GM04504 (cell line): Measurements from ENCODE around the gene DNASE2.

Source experiments
- DNase-seq: peaks from one replicate; pipeline ENCODE4 v3.0.0-alpha.2; 2012; ENCODE audit warnings: low read depth

DNASE2 gene

DNA sequence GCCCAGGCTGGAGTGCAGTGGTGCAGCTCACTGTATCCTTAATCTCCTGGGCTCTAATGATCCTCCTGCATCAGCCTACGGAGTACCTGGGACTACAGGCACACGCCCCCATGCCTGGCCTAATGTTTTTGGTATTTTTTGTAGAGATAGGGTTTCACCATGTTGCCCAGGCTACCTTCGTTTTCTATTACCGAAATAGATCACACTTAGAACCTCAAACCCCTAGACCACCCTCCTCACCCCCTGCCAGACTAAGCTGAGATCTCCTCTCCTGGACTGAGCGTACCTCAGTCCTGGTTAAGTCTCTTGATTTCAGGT lies 5.4 kb upstream of the DNASE2 start:
- DNase-seq, result no peak

DNA sequence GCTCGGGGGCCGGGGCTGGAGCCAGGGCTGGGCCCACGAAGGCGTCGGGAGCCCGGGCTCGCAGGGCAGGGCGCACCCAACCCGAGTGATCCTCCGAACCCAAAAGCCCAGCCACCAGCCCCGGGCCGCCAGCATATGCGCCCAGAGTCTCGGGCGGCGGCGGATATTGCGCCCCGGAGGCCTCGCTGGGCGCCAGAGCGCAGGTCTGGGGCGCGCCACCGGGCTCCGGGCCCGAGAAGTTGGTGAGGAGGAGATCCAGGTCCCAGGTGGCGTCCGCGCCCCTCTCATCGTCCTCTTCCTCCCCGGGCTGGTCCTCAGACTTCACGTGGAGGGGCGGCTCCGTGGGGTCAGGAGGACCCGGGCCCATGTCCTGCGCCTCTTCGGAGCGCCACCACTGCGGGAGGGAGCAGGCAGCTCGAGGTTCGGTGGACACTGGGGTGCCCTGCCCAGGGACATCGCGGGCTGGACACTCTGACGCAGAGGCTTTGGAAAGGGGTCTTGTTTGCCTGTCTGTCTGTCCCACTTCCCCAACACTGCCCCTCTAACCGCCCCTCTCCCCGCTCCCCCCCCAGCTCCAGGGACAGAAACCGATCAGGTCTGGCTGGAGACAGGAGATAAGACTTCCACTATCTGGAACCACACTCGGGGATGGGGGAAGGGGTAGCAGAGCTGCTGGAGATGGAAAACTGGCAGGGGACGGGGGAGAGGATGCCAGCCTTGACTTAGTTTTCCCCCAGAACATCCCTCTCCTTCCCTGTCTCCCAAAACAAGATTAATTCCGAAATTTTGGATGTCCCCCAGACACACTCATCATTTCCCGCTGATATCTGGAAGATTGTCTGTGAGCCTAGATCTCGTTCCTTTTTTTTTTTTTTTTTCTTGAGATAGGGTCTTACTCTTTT lies 4.8 kb upstream of the DNASE2 start:
- DNase-seq, result no peak

DNA sequence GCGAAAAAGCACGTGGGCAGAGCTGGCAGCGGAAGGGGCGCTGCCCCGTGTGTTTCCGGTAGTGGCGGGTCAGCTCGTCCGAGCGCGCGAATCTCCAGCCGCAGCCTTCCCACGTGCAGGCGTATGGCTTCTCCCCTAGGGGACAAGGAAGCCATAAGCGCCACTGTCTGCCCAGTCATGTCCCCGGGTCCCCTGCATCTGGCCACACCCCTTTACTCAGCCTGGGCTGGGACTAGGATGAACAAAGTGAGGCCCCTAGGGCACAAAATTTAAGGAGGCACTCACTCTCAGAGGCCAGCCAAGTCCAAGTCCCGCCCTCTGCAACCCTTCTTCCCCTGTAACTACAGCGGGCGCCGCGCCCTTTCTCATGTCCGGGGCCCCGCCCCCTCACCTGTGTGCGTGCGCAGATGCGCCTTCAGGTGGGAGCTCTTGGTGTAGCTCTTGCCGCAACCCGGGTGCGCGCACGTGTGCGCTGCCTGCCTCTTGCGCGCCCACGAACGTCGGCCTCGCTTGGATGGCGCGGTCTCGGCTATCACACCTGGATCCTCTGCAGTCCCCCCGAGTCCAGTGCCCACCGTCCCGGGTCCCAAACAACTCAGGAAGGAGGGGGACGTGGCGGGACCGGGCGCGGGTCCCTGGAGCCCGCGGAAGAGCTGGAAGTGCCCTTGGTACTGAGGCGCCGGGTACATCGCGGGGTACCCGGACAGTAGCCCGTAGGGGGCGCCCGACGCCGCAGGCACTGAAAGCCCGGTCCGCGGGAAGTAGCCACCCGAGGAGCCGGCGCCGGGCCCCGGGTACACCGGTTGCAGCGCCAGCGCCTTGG lies 3.9 kb upstream of the DNASE2 start:
- no peak for DNase-seq

DNA sequence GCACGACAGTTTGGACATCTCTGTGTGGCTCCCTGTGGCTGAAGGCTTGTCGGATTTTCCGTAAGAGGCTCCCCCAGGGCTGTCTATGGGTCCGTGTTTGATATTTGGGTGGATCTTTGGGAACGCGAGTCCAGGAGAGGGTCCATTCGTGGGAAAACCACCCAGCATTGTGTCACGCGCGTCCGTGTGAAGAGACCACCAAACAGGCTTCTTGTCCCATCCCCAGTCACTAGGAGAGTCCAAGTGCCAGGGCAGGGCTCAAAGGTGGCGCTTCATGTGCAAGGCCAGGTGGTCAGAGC lies 3.3 kb upstream of the DNASE2 start:
- no peak for DNase-seq

DNA sequence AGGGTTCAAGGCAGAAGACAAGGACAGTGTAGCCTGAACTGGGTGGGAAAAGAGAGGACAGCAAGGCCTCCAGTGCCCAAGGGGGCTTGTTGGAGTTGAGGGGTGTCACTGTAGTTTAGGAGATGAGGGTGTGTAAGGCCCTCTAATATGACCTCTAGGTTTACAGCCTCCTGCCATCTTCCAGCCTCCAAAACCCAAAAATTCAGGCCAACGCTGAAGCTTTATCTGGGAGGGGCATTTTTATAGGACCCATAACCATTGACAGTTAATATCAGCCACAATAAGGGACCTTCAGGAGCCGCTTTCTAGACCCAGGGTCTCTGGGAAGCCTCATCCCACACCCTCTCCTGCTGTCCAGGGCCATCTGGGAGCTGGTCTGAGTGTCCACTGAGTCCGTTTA lies 3.0 kb upstream of the DNASE2 start:
- no peak for DNase-seq

DNA sequence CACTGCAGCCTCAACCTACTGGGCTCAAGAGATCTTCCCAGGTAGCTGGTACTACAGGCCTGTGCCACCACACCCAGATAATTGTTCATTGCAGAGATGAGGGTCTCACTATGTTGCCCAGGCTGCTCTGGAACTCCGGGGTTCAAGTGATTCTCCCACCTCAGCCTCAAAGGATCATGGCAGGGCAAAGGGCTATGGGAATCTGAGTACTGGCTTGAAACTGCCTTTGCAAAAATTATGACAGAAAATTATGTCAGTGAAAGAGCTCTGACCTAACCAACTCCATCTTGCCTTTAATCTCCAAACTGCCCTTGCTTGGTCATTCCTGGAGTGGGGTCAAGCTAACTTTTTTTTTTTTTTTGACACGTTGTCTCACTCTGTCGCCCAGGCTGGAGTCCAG lies 1.3 kb upstream of the DNASE2 start:
- DNase-seq, result no peak

DNA sequence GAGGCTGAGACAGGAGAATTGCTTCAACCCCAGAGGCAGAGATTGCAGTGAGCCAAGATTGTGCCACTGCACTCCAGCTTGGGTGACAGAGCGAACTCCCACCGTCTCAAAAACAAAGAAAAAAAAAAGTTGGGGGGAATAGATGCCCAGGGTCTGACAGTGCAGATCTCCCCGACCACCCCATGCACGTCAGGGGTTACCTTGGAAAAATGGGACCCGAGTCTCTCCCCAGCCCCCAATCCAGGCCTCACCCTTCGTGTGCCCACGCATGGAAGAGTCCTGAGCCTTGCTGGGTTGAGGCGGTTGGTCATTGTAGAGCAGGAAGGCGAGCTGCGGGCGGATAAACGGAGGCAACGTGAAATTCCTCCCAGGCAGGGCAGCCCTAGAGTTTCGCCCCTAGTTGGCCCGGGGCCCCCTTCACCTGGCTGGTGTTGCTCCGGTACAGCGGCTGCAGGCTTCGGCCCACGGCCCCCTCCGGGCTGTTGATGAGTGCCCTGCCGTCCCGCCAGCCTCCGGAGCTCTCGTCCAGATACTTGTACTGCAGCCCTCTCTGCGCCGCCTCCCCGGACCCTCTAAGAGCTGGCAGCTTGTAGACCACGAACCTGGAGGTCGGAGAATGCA lies 588 bp downstream of the DNASE2 start:
- no peak for DNase-seq

DNA sequence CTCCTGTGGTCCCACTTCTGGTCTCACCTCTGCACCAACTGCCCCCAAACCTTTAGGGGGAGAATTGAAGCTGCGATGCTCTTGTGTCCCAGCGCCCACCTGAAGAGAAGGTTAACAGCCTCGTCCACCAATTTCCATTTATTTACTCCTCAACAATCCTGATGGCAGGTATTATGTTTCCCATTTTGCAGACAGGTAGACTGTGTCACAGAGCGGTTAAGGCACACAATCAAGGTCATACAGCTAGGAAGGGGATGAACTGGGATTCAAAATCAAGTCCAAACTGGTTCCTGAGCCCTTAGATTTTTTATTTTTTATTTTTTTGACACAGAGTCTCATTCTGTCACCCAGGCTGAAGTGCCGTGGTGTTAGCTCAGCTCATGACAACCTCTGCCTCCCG lies 6.2 kb downstream of the DNASE2 start:
- DNase-seq, result no peak

DNA sequence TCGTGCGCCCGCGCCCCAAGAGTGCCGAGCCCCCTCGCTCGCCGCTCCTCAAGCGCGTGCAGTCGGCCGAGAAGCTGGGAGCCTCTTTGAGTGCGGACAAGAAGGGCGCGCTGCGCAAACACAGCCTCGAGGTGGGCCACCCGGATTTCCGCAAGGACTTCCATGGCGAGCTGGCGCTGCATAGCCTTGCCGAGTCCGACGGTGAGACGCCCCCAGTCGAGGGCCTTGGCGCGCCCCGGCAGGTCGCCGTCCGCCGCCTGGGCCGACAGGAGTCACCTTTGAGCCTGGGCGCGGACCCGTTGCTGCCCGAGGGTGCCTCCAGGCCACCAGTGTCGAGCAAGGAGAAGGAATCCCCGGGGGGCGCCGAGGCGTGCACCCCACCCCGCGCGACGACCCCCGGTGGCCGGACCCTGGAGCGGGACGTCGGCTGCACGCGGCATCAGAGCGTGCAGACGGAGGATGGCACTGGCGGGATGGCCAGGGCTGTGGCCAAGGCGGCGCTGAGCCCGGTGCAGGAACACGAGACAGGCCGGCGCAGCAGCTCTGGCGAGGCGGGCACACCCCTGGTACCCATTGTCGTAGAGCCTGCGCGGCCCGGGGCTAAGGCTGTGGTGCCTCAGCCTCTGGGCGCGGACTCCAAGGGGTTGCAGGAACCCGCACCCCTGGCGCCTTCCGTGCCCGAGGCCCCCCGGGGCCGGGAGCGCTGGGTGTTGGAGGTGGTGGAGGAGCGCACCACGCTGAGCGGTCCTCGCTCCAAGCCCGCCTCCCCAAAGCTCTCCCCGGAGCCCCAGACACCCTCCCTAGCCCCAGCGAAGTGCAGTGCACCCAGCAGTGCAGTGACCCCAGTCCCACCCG lies 7.1 kb downstream of the DNASE2 start:
- no peak for DNase-seq

DNA sequence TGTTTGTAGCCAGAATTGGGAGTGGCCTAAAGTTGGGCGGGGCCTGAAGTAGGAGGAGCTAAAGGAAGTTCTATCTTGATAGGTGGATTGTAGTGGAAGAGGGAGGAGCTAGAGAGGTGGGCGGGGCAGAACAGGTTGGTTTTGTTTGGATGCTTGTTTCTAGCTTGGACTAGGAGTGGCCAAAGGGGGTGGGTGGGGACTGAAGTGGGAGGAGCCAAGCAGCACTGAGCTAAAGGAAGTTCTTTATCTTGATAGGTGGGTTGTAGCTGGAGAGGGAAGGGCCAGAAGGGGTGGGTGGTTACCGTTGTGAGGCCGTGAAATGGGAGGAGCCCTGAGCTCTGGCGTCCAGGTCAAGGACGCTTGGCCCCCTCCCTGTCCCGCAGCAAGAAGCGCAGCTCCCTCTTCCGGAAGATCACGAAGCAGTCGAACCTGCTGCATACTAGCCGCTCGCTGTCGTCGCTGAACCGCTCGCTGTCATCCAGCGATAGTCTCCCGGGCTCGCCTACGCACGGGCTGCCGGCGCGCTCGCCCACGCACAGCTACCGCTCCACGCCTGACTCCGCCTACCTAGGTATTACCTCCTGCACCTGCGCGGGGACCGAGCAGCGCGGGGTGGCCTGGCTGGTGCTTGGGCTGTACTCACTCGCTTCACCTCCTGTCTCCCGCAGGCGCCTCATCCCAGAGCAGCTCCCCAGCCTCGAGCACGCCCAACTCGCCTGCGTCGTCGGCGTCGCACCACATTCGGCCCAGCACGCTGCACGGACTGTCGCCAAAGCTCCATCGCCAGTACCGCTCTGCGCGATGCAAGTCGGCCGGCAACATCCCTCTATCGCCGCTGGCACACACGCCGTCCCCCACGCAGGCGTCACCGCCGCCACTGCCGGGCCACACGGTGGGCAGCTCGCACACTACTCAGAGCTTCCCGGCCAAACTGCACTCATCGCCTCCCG lies 8.0 kb downstream of the DNASE2 start:
- DNase-seq, result no peak

DNA sequence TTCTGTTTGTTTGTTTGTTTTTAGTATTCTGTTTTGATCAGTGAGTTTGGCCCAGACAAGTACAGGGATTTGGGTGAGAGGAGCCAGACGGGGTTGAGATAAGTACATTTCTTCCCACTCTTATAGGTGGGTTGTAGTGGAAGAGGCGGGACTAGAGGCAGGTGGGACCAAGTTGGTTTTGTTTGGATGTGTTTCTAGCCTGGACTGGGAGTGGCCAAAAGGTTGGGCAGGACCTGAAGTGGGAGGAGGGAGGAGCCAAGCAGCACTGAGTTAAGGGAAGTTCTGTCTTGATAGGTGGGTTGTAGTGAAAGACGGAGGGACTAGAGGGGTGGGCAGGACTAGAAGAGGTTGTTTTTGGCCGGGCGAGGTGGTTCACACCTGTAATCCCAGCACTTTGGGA lies 9.0 kb downstream of the DNASE2 start:
- no peak for DNase-seq

DNA sequence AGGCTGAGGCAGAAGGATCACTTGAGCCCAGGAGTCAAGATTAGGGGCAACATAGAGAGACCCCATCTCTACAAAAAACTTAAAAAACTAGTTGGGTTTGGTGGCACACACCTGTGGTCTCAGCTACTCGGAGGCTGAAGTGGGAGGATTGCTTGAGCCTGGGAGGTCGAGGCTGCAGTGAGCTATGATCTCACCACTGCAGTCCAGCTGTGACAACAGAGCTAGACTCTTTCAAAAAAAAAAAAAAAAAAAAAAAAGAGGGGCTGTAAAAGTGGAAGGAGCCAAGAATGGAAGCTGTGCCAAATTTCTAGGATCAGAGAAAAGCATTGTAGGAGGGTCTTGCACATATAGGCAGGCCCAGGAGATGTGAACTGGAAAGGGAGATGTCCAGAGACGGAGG lies 9.6 kb downstream of the DNASE2 start:
- no peak for DNase-seq

DNA sequence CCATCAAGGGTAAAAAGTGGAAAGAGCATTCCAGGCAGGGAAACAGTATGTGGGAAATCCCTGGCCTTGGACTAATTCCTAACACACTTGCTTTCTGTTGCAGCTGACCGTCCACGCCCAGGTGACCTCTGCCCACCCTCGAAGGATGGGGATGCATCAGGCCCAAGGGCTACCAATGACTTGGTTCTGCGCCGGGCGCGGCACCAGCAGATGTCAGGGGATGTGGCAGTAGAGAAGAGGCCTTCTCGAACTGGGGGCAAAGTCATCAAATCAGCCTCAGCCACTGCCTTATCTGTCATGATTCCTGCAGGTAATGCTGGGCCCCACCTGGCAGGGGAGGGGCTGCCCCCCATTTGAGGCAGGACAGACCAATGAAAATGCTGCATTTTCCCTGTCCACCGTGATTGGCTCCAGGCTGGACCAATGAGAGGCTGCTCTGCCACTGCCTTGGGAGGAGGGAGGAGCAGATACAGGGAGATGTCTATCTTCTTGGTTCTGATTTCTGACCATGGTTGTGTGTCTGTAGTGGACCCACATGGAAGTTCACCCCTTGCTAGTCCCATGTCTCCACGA lies 12.6 kb downstream of the DNASE2 start:
- DNase-seq, result no peak

DNA sequence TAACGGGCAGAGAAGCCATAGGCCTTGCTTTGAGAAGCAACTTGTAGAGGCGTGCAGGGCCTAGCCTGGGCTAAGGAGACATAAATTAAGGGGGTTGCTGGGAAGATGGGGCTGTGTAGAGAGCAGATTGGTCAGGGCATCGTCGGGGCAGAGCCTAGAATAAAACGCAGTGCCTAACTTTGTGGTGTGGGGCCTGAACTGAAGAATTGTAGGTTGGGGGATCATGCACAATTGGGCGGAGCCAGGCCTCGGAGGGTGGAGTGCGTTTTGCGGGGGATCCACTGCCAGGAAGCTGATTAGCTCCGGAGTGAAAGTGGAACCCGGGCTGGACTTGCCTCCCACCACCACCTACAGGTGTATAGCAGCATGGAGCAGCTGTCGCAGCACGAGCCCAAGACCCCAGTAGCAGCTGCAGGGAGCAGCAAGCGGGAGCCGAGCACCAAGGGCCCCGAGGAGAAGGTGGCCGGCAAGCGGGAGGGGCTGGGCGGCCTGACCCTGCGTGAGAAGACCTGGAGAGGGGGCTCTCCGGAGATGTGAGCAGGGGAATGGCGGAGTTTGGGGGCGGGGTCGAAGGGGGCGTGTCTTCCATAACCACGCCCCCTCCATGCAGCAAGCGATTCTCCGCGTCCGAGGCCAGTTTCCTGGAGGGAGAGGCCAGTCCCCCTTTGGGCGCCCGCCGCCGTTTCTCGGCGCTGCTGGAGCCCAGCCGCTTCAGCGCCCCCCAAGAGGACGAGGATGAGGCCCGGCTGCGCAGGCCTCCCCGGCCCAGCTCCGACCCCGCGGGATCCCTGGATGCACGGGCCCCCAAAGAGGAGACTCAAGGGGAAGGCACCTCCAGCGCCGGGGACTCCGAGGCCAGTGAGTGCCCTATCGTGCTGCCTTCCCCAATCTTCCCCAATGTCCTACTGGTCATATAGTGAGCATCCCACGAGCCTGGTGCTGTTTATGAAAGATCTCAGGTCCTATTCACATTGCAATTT lies 13.8 kb downstream of the DNASE2 start:
- no peak for DNase-seq

DNA sequence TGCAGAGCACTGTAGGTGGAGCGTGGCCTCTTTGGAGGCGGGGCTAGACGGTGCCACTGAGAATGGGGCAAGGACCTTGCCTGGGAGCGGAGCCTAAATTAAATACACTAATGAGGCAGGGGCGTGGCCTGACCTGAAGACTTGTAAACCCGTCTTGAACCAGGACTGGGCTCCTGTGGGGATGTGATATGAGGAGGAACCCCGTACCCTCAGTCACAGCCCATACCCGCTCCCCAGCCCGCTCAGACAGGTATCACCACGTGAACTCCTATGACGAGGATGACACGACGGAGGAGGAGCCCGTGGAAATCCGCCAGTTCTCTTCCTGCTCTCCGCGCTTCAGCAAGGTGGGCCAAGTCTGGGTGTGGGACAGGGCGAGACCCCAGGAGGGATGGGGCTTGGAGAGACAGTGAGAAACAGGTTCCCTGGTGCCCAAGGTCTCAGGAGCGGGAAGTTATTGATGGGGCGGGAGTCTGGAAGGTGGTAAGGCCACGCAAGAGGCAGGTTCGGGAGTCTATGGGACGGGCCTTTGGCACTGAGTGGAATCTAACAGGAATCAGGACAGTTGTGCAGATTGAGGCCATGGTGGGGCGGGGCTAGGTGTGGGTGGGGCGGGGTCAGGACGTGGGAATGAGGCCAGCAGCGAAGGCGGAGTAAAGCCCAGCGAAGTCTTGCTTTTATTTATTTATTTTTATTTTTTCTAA lies 14.7 kb downstream of the DNASE2 start:
- no peak for DNase-seq

DNA sequence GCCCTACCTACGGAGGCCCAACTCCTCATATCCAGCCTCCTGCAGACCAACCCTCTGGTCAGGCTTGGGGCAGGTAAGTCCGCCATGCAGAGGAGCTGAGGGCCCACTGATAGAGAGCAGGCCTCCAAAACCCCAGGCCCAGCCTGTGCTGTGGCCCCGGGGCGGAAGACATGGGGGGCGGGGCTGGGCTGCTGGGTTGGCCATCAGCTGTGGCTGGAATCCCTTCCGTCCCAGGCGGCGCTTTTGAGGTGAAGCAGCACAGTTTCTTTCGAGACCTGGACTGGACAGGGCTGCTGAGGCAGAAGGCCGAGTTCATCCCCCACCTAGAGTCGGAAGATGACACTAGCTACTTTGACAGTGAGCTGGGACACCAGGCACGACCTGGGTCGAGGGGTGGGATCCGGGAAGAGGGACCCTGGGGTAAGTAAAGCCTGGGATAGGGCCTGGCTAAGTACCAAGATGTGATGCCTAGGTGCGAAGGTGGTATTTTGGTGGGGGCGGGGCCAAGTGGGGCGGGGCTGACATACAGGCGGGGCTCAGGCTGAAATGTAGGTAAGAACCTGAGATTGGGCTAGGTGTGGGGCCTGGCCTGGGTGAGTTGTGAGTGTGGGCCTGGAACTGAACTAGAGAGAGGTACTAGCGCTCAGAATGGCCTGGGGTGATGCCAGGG lies 15.4 kb downstream of the DNASE2 start:
- DNase-seq, result no peak

DNA sequence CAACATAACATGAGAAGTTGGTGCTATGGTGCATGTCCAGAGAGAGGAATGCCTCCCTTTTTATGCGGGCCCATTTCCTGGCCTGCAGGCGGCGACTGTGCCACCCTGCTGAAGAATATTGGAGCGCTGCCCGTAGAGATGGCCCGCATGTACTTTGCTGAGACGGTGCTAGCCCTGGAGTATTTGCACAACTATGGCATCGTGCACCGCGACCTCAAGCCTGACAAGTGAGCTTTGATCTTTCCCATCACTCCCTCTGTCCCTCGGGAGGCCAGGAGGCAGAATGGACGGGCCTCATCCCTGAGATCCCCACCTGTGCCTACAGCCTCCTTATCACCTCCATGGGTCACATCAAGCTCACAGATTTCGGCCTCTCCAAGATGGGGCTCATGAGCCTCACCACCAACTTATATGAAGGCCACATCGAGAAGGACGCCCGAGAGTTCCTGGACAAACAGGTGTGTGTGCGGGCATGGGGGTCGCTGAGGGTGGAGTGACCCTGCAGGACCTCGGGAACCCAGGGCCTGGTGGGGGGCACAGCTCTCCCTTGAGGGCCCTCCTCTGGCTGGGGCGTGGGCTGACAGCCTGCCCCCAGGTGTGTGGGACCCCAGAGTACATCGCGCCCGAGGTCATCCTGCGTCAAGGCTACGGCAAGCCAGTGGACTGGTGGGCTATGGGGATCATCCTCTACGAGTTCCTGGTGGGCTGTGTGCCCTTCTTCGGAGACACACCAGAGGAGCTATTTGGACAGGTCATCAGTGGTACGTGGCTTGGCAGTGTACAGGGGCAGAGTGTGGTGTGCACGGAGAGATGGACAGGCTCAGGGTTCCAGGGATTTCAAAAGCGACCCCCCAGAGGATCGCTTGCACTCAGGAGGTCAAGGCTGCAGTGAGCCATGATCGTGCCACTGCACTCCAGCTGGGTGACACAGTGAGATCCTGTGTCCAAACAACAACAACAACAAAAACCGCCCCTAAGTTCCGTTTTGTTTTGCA lies 16.2 kb downstream of the DNASE2 start:
- DNase-seq, result no peak
